HCT116 (cell line): ENCODE results near the gene TEKT3. TPM values are rescaled to one million over a fixed set of nuclear protein-coding genes. Genes with fewer than 3 reads are reported as not detected.

ENCODE experiments used
- ATAC-seq: fragments of 200-7000 bp; cut with Tn5 transposase; 2 replicates; pipeline ENCODE4 v1.9.1; 2020; ENCODE audit warnings: mild to moderate bottlenecking, moderate library complexity
- BruUV-seq: library from RNA; stranded (reverse); fragments of 400-500 nt; replicated peaks from 2 replicates; lab custom pipeline; 2021; lab: Mats Ljungman, UMichigan
- CTCF ChIA-PET: fragments of 300-600 bp; sonication (Branson Sonifier 250); formaldehyde crosslinking; loops from one replicate; lab custom pipeline; 2021; ENCODE audit warnings: antibody characterized with exemption; lab: Charles Lee
- POLR2A ChIA-PET: fragments of 300-600, 350-600 bp; sonication (Branson Sonifier 250); formaldehyde crosslinking; loops from one replicate; lab custom pipeline; 2021; ENCODE audit warnings: antibody characterized with exemption; lab: Charles Lee
- RAD21 ChIA-PET, 2 experiments: fragments of 300-600 bp; sonication (Branson Sonifier 250); formaldehyde crosslinking; loops; one replicate each; lab custom pipeline; 2023; ENCODE audit warnings: low total read pairs in 2 of 2; ENCODE audit not compliant: uncharacterized antibody in 2 of 2, unreplicated experiment in 2 of 2, low non-redundant PET in 1 of 2; lab: Charles Lee
- DNase-seq: peaks from one replicate; pipeline ENCODE4 v3.0.0-alpha.2; 2010; ENCODE audit warnings: low read depth, low spot score
- H2AFZ ChIP-seq: fragments of 200-600 bp; shearing (Covaris generic), sonication (generic); 2 replicates; pipeline ENCODE4 v1.6.1; 2017; ENCODE audit warnings: low read depth, mixed run types, mixed read lengths, antibody characterized with exemption, low read length; ENCODE audit not compliant: poor library complexity, severe bottlenecking
- H3K27ac ChIP-seq: 2 replicates; pipeline ENCODE4 v1.5.1; 2012; ENCODE audit warnings: low read depth, low read length
- H3K27me3 ChIP-seq: fragments of 200-600 bp; sonication (generic); 2 replicates; pipeline ENCODE4 v1.6.1; 2016; ENCODE audit warnings: mixed run types, low read length, mixed read lengths; ENCODE audit not compliant: insufficient read depth
- H3K36me3 ChIP-seq, 2 experiments: fragments of 200-500 bp in 1 of 2; fragments of 200-600 bp in 1 of 2; sonication (Bioruptor generic) in 1 of 2; sonication (generic) in 1 of 2; 2 replicates each; pipeline versions ENCODE4 v1.5.1 to v1.6.1; 2014 to 2016; ENCODE audit warnings: low read length in 2 of 2, inconsistent platforms in 1 of 2, mixed read lengths in 1 of 2, mixed run types in 1 of 2; ENCODE audit not compliant: insufficient read depth in 2 of 2, control insufficient read depth in 1 of 2
- H3K4me1 ChIP-seq, 2 experiments: fragments of 200-600 bp in 1 of 2; sonication (generic) in 1 of 2; 2 replicates each; pipeline versions ENCODE4 v1.5.1 to v1.6.1; 2012 to 2017; ENCODE audit warnings: low read length in 2 of 2, inconsistent platforms in 1 of 2, mild to moderate bottlenecking in 1 of 2, mixed read lengths in 1 of 2, mixed run types in 1 of 2, moderate library complexity in 1 of 2; ENCODE audit not compliant: insufficient read depth in 2 of 2, control insufficient read depth in 1 of 2
- H3K4me2 ChIP-seq: fragments of 200-600 bp; sonication (generic); 2 replicates; pipeline ENCODE4 v1.6.1; 2017; ENCODE audit warnings: mixed run types, low read length, mixed read lengths
- H3K4me3 ChIP-seq, 2 experiments: fragments of 200-600 bp in 1 of 2; sonication (generic) in 1 of 2; replicated peaks in 1 of 2; 2 replicates each; pipeline ENCODE4 v1.5.1; 2011 to 2016; ENCODE audit warnings: low read length in 2 of 2, control low read depth in 1 of 2, low read depth in 1 of 2, mild to moderate bottlenecking in 1 of 2, mixed read lengths in 1 of 2, mixed run types in 1 of 2
- H3K79me2 ChIP-seq: fragments of 200-600 bp; sonication (generic); 2 replicates; pipeline ENCODE4 v1.6.1; 2017; ENCODE audit warnings: mild to moderate bottlenecking, mixed run types, low read length, moderate library complexity, mixed read lengths; ENCODE audit not compliant: insufficient read depth
- H3K9ac ChIP-seq: fragments of 200-600 bp; sonication (generic); 2 replicates; pipeline ENCODE4 v1.6.1; 2016; ENCODE audit warnings: low read length, mixed read lengths
- H3K9me2 ChIP-seq: fragments of 200-600 bp; sonication (generic), shearing (Covaris generic); 2 replicates; pipeline ENCODE4 v1.6.1; 2017; ENCODE audit warnings: mixed run types, mild to moderate bottlenecking, moderate library complexity; ENCODE audit not compliant: insufficient read depth
- H3K9me3 ChIP-seq, 2 experiments: fragments of 200-500 bp in 1 of 2; fragments of 200-600 bp in 1 of 2; sonication (Bioruptor generic) in 1 of 2; sonication (generic) in 1 of 2; 2 replicates each; pipeline ENCODE4 v1.6.1; 2014 to 2017; ENCODE audit warnings: low read length in 2 of 2, mixed read lengths in 2 of 2, inconsistent platforms in 1 of 2, low read depth in 1 of 2, mild to moderate bottlenecking in 1 of 2, mixed run types in 1 of 2, moderate library complexity in 1 of 2; ENCODE audit not compliant: control insufficient read depth in 1 of 2, insufficient read depth in 1 of 2
- H4K20me1 ChIP-seq: fragments of 200-600 bp; sonication (generic), shearing (Covaris generic); 2 replicates; pipeline ENCODE4 v1.6.1; 2017; ENCODE audit warnings: mixed run types, mild to moderate bottlenecking, moderate library complexity; ENCODE audit not compliant: insufficient read depth
- POLR2A ChIP-seq: IDR thresholded peaks from 2 replicates; pipeline ENCODE4 v1.7.0; 2011; ENCODE audit warnings: borderline replicate concordance; ENCODE audit not compliant: insufficient read depth, insufficient read length; ENCODE audit errors: extremely low read depth
- intact Hi-C: fragments of 100-400 bp; cut with micrococcal nuclease; formaldehyde crosslinking; loops from 2 replicates; pipeline ENCODE4 v1.10.0; 2022
- total RNA-seq: library from RNA; stranded (reverse); gene quantifications from one replicate; pipeline ENCODE4 v1.2.1, GENCODE V29; 2021; ENCODE audit not compliant: unreplicated experiment

TEKT3 gene
- total RNA-seq, 1 experiment from 2014 or later: 0.64 TPM

DNA sequence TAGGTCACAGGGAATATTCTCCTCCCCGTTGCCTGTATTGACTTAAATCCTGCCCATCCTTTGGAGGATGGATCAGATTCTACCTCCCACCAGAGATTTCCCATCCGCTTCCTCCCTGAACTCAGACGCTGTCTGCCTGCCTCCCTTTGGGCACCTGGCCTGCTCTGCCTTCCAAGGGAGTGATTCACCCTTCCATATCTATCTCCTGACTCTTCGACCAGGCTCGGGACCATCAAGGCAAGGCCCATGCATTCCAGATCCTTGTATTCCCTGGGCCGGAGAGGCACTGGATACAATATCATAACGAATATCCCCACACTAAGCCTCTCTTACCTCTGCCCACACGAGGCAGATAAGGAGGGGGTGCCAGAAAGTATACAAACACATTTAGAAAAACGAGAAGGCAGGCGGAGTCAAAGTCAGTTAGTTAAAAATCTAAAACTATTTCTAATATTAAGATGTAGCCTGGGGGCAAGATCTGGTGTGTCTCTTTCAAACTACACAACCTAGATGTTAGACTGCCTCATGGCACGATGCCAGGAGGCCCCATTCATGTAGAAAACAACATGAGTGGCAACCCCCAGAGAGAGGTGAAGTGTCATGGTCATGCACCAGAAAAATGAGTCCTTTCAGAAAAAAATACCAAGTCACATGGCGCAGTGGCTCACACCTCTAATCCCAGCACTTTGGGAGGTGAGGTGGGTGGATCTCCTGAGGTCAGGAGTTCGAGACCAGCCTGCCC, 85.5 kb downstream of the TEKT3 start:
- CTCF ChIA-PET: interaction anchor here (8.6 kb wide), 1 partner anchor 248 kb away, joined by 77 read pairs; no protein-coding TSS in a partner anchor
- intact Hi-C loops: loop anchor here (5.0 kb wide), 1 partner anchor 691 kb away; the partner anchor contains the start of gene ADORA2B

More for the DNA sequence above, 85.5 kb downstream of the TEKT3 start:
- Histone ChIP-seq H3K4me2 (no peak overlapping the region), H3K9me2 (no peaks in the 10 kb centered on the region), H3K36me3 (peaks cover 3 to 15% of the 10 kb centered on the region in 2 experiments; a peak in 2 of 4 replicates), H4K20me1 (no peaks in the 10 kb centered on the region), H3K9ac (no peak overlapping the region), H3K27me3 (no peaks in the 10 kb centered on the region), H3K79me2 (peaks cover 56% of the 10 kb centered on the region), H3K27ac (no peak overlapping the region), H3K9me3 (no peaks in the 10 kb centered on the region), H2AFZ (no peak overlapping the region), H3K4me1 (peaks cover 8 to 20% of the 10 kb centered on the region in 2 experiments; a peak in 3 of 4 replicates), H3K4me3 (no peak overlapping the region)
- ChIA-PET RAD21 (interaction anchor here in 1 of 2 experiments (1.0 kb wide), 1 partner anchor 247 kb away, joined by 3 read pairs; no protein-coding TSS in a partner anchor), POLR2A (no interaction called here)
- no peak for TF ChIP-seq POLR2A
- ATAC-seq (no peak), DNase-seq (no peak)
- no TSS peak for BruUV-seq

Other genes starting within 250 kb of the TEKT3 start
- gene PMP22, start 76.3 kb downstream of the TEKT3 start, total RNA-seq: 28.7 TPM
- gene CDRT4, start 126.0 kb upstream of the TEKT3 start, total RNA-seq: 6.2 TPM
- gene TVP23C, start 221.9 kb upstream of the TEKT3 start, total RNA-seq: 14.1 TPM